ENCODE data around the gene CLSTN2. TPM values are rescaled to one million over a fixed set of nuclear protein-coding genes. Genes with fewer than 3 reads are reported as not detected.

CLSTN2 gene
- total RNA-seq, 2 donors from 2014 or later: 0.82 to 1.3 TPM

DNA sequence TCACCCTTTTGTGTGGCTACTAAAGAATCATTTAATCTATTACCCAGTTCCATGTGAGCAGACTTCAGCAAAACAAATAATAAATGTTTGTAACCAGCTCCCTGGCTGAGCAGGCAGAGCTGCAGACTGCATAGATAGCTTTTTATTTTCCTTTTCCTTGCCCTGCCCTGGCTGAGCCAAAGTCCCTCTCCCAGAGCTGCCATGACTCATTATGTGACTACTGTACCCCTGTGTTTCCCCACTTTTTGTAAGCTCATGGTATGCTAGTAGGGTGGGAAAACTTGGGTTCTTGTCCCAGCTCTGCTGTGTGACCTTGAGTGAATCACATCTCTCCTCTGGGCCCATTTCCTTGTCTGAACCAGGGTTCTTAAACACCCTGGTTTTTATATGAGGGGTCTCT, 127.5 kb downstream of the CLSTN2 start:
- no peak overlapping the region for H3K27ac ChIP-seq
- DNase-seq: no peak
- no peak overlapping the region for H3K4me3 ChIP-seq
- no peaks in the 10 kb centered on the region for H3K4me1 ChIP-seq
- TF ChIP-seq, protein P1, sequence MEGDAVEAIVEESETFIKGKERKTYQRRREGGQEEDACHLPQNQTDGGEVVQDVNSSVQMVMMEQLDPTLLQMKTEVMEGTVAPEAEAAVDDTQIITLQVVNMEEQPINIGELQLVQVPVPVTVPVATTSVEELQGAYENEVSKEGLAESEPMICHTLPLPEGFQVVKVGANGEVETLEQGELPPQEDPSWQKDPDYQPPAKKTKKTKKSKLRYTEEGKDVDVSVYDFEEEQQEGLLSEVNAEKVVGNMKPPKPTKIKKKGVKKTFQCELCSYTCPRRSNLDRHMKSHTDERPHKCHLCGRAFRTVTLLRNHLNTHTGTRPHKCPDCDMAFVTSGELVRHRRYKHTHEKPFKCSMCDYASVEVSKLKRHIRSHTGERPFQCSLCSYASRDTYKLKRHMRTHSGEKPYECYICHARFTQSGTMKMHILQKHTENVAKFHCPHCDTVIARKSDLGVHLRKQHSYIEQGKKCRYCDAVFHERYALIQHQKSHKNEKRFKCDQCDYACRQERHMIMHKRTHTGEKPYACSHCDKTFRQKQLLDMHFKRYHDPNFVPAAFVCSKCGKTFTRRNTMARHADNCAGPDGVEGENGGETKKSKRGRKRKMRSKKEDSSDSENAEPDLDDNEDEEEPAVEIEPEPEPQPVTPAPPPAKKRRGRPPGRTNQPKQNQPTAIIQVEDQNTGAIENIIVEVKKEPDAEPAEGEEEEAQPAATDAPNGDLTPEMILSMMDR (IDR thresholded peaks at IDR 0.05): no peak
- H3K9me3 ChIP-seq: no peaks in the 10 kb centered on the region
- no peaks in the 10 kb centered on the region for H3K27me3 ChIP-seq
- intact Hi-C loops (cut with DNase I): no loop called here
- no peak overlapping the region for H3K9ac ChIP-seq (ENCODE audit: low read depth in 2 of 2, low read length in 2 of 2)
- no peaks in the 10 kb centered on the region for H3K36me3 ChIP-seq

DNA sequence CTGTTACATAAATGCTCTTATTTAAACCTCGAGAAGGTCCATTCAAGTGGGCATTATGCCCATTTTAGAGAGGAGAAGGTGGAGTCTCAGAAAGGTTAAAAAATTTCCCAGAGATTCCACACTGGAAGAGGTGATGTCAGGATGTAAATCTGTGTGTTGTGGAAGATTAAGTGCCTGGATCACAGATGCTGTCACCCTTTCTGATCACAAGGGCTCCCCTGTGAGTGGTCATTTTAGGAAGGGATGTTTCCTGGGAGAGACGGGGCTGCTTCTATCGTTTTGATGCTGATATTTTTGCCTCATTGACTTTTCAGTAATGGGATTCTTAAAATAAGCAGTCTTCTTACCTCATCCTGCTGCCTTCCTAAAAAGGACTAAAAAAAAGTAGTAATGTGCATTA, 132.5 kb downstream of the CLSTN2 start:
- Histone ChIP-seq H3K9ac (ENCODE audit: low read depth in 2 of 2, low read length in 2 of 2) (no peak overlapping the region), H3K27me3 (no peaks in the 10 kb centered on the region), H3K36me3 (no peaks in the 10 kb centered on the region), H3K9me3 (no peaks in the 10 kb centered on the region), H3K4me3 (no peak overlapping the region), H3K27ac (no peak overlapping the region), H3K4me1 (no peaks in the 10 kb centered on the region)
- intact Hi-C loops (cut with DNase I): no loop called here
- TF ChIP-seq, protein P1 (IDR thresholded peaks at IDR 0.05): no peak
- DNase-seq: no peak

- Histone ChIP-seq H3K4me3 (no peak overlapping the region), H3K27me3 (no peaks in the 10 kb centered on the region), H3K9ac (ENCODE audit: low read depth in 2 of 2, low read length in 2 of 2) (no peak overlapping the region), H3K9me3 (no peaks in the 10 kb centered on the region), H3K27ac (no peak overlapping the region), H3K36me3 (no peaks in the 10 kb centered on the region), H3K4me1 (no peaks in the 10 kb centered on the region)
- no peak for DNase-seq
- TF ChIP-seq, protein P1 (IDR thresholded peaks at IDR 0.05): no peak
- intact Hi-C loops (cut with DNase I): no loop called here
Observed at GRCh38 chr3:140068494-140069017, 133.6 kb downstream of the CLSTN2 start.

- Histone ChIP-seq H3K4me3 (no peak overlapping the region), H3K4me1 (no peaks in the 10 kb centered on the region), H3K9ac (ENCODE audit: low read depth in 2 of 2, low read length in 2 of 2) (no peak overlapping the region), H3K27me3 (no peaks in the 10 kb centered on the region), H3K9me3 (no peaks in the 10 kb centered on the region), H3K27ac (no peak overlapping the region), H3K36me3 (no peaks in the 10 kb centered on the region)
- TF ChIP-seq, protein P1 (IDR thresholded peaks at IDR 0.05): no peak
- no peak for DNase-seq
- intact Hi-C loops (cut with DNase I): no loop called here
Observed at GRCh38 chr3:140073278-140074045, 138.5 kb downstream of the CLSTN2 start.

- no peak overlapping the region for H3K9ac ChIP-seq (ENCODE audit: low read depth in 2 of 2, low read length in 2 of 2)
- TF ChIP-seq, protein P1 (IDR thresholded peaks at IDR 0.05): no peak
- intact Hi-C loops (cut with DNase I): no loop called here
- no peaks in the 10 kb centered on the region for H3K27me3 ChIP-seq
- no peak for DNase-seq
- no peaks in the 10 kb centered on the region for H3K9me3 ChIP-seq
- H3K4me3 ChIP-seq: no peak overlapping the region
- no peak overlapping the region for H3K27ac ChIP-seq
- no peaks in the 10 kb centered on the region for H3K4me1 ChIP-seq
- no peaks in the 10 kb centered on the region for H3K36me3 ChIP-seq
Observed at GRCh38 chr3:140076552-140076951, 141.6 kb downstream of the CLSTN2 start.

Data from colonic mucosa (tissue), 4 donors.